PFSK-1 (cell line): ENCODE data around the gene PPM1J.

Source experiments
- POLR2AphosphoS5 ChIP-seq: IDR thresholded peaks from 2 replicates; pipeline ENCODE4 v1.6.1; 2012; ENCODE audit warnings: low read depth, mild to moderate bottlenecking, control low read depth, low read length, moderate library complexity
- TAF1 ChIP-seq: IDR thresholded peaks from 2 replicates; pipeline ENCODE4 v1.6.1; 2012; ENCODE audit warnings: low read length, control low read depth, borderline replicate concordance; ENCODE audit not compliant: insufficient read depth

DNA sequence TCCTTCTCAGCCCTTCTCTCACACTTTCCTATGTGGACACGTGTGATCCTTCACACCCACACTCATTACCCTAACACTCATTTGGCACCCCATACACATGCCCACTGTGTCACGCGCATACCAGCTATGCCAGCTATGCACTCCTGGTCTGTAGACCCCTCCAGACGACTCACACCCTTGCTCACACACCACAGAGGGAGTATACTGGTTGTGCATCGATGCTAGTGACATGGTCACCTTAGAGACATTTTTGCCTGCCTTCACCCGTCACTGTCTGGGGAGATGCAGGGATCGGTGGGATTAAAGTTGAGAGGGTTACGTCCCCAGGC lies 8.3 kb upstream of the PPM1J start:
- TF ChIP-seq POLR2AphosphoS5 = no peak
- no peak for TF ChIP-seq TAF1
